Ishikawa (cell line): ENCODE data around the gene ATAD2B.

Experiments used
- CEBPB ChIP-seq: IDR thresholded peaks from 2 replicates; pipeline ENCODE4 v1.6.1; 2012
- CREB1 ChIP-seq: IDR thresholded peaks from 2 replicates; pipeline ENCODE4 v1.6.1; 2012; ENCODE audit warnings: low read depth
- EGR1 ChIP-seq: IDR thresholded peaks from 2 replicates; pipeline ENCODE4 v1.6.1; 2012
- EP300 ChIP-seq: IDR thresholded peaks from 2 replicates; pipeline ENCODE4 v1.6.1; 2012; ENCODE audit warnings: borderline replicate concordance
- RAD21 ChIP-seq: IDR thresholded peaks from 2 replicates; pipeline ENCODE4 v1.6.1; 2012; ENCODE audit warnings: low read depth
- REST ChIP-seq: IDR thresholded peaks from 2 replicates; pipeline ENCODE4 v1.6.1; 2012; ENCODE audit warnings: low read depth, mild to moderate bottlenecking
- YY1 ChIP-seq: IDR thresholded peaks from 2 replicates; pipeline ENCODE4 v1.6.1; 2012; ENCODE audit warnings: low read depth
- ZBTB7A ChIP-seq: IDR thresholded peaks from 2 replicates; pipeline ENCODE4 v1.6.1; 2012; ENCODE audit warnings: low read depth
- TF ChIP-seq, protein P1 (sequence below): IDR thresholded peaks from 2 replicates; pipeline ENCODE4 v1.6.1; 2012

DNA sequence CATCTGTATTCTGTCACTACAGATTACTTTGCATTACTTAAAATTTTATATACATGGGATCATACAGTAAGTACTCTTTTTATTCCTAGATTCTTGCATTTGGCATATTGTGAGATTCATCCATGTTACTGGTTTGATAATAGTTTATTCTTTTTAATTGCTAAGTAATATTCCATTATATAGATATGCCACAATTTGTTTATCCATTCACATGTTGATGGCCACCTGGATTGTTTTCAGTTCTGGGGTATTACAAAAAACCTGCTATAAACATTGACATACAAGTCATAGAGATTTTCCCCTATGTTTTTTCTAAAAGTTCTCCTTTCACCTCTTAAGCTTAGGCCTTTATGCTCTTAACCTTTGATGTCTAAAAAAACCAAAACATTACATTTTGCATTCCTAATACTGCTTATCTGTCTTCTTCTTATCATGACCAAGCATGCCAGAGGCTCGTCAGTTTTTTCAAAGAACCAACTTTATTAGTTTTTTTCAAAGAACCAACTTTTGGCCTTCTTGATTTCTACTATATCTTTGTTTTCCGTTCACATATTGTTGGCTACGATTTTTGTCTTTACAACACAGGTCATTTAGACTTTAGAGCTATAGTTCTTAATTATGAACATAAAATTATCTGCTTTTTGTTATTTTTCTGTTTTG, 86.9 kb downstream of the ATAD2B start:
- TF ChIP-seq EGR1 (no peak), REST (no peak), EP300 (no peak), RAD21 (no peak), CREB1 (no peak), ZBTB7A (no peak), CEBPB (no peak), YY1 (no peak)
- TF ChIP-seq, protein P1, sequence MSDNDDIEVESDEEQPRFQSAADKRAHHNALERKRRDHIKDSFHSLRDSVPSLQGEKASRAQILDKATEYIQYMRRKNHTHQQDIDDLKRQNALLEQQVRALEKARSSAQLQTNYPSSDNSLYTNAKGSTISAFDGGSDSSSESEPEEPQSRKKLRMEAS: no peak
